ENCODE data around the gene NR3C1.

NR3C1 gene

GRCh38 chr5:143397302-143398052, 6.0 kb downstream of the NR3C1 start:
- DNase-seq: no peak

GRCh38 chr5:143396353-143396940, 7.0 kb downstream of the NR3C1 start:
- DNase-seq: no peak

DNA sequence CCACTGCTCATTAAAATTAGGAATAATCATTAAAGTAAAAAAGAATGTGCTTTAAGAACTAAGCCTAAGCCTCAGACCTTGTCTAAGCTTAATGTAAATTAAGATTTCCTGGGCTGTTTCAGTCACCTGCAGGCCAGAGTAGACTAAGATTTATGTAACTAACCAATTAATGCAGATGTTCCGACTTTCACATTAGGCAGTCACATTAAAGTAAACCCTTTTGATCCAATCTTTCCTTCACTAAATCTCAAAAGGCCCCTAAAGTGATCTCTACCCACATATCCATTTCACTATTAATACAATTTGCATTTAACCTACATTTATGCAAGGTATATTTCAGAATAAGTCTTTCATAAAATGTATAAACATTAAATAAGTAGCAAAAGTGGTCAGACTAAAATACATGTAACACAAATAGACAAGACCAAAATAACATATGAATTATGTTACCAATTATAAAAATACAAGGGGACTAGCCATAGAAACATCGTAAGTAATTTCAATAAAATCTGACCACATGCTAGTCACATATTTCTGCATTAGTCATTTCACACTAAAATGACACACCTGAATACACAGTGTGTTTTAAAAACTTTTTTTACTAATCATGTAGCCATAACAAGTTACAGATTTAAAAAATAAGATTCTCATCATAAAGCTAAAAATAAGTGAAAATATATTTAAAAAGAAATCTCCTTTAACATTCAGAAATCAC, 7.7 kb downstream of the NR3C1 start:
- DNase-seq: no peak

DNA sequence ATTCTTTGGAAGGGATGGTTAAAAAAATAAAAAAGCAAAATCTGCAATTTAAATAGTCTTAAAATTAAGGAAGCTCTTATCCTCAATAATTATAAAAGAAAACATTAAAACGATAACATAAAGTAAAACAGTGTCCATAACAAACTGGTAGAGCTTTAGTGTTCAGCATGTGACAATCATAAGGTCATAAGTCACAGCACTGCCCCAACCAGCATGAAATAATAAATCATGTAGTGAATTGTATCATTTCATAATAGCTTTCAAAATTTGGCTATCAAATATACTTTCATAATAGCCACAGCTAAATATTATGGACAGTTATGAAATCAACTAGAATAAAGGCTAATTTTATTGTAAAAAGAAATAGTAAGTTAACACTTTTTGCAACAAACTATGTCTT, 10.0 kb downstream of the NR3C1 start:
- no peak for DNase-seq

GRCh38 chr5:143390941-143391340, 12.5 kb downstream of the NR3C1 start:
- no peak for DNase-seq

DNA sequence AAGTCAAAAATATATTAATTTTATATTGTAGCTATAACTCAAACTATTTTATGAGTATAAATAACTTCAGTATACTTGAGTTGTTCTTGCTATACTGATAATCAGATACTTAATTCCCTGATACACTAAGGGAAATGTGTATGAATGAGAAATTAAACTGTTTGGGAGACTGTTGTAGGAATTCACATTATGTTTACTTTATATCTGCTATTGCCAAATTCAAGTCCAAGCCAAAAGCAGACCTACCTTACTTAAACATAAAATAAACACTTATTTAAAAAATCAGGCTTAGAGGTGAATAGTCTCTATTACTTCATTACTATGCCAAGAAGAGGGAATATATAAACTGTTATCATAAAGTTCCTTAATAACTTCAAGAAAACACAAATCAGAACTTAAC, 13.2 kb downstream of the NR3C1 start:
- DNase-seq: no peak

- DNase-seq: no peak
These were observed 16.8 kb downstream of the NR3C1 start for GRCh38 chr5:143386725-143387124.

DNA sequence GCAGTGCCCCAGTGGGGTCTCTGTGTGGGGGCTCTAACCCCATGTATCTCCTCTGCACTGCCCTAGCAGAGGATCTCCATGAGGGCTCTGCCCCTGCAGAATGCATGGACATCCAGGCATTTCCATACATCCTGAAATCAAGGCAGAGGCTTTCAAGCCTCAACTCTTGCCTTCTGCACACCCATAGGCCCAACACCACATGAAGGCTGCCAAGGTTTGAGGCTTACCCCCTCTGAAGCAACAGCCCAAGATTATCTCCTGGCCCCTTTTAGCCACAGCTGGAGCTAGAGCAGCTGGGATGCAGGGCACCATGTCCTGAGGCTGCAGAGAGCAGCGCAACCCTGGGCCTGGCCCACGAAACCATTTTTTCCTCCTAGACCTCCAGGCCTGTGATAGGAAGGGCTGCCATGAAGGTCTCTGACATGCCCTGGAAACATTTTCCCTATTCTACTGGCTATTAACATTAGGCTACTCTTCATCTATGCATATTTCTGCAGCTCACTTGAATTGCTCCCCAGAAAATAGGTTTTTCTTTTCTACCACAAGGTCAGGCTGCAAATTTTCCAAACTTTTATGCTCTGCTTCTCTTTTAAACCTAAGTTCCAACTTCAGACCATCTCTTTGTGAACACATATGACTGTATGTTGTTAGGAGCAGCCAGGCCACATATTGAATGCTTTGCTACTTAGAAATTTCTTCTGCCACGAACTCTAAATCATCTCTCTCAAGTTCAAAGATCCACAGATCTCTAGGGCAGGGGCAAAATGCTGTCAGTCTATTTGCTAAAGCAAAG, 18.4 kb downstream of the NR3C1 start:
- no peak for DNase-seq

GRCh38 chr5:143383988-143384387, 19.5 kb downstream of the NR3C1 start:
- no peak for DNase-seq

- DNase-seq: no peak
These were observed 23.9 kb downstream of the NR3C1 start for GRCh38 chr5:143379606-143380005.

DNA sequence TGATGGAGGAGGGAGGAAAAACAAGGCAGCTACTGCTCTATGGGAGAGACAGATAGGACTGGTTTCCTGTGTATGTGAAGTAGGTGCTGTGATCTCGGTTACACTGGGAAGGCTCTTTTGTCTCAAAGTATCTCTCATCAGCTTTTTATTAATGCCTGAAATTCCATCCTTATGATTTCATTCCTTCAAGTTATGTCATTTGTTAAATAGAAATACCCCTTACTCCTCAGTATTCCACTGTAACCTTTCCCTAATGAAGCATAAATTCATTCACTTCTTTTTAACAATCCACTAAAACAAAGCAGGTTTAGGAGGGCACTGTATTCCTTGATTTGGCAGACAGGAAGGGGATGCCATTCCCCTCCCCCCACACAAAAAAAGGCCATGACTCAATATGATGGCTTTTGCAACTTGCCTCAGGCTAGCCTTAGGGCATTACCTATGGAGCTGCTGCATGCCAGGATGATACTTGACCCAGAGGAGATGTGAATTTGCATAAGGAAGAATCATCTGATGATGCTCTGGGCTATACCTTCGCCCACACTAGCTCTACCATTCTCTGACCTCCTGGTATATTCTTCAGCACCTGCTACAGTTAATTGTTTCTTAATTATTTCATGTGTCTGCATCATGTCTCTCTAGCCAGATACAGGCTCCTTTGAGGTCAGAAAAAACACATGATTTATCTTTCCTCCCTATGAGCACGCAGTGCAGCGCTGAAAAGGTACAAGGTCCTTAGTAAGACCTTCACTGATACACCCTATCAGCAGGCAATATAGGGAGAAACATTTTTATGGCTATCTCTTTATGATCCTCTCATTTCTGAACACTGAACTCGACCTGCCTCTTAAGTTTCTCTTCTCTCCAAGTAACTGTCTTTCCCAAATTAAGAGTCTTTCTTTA, 26.3 kb downstream of the NR3C1 start:
- no peak for DNase-seq

- no peak for DNase-seq
These were observed 27.2 kb downstream of the NR3C1 start for GRCh38 chr5:143376195-143376779.

- DNase-seq: no peak
These were observed 28.8 kb downstream of the NR3C1 start for GRCh38 chr5:143374496-143375217.

DNA sequence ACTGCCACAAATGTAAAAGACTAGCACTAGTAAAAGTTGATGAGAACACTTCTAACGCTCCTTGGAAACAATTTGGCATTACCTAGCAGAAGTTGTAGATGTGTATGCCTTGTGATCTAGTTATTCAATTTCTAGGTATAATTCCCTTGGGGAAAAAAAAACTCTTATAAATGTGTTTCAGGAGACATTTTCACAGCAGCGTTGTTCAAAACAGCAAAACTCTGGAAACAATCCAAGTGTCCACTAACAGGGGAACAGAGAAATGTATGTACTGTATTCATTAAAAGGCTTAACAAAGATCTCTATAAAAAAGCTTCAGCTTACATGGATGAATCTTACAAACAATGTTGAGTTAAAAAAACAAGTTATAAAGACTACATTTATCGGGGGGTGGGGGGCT, 30.4 kb downstream of the NR3C1 start:
- no peak for DNase-seq

DNA sequence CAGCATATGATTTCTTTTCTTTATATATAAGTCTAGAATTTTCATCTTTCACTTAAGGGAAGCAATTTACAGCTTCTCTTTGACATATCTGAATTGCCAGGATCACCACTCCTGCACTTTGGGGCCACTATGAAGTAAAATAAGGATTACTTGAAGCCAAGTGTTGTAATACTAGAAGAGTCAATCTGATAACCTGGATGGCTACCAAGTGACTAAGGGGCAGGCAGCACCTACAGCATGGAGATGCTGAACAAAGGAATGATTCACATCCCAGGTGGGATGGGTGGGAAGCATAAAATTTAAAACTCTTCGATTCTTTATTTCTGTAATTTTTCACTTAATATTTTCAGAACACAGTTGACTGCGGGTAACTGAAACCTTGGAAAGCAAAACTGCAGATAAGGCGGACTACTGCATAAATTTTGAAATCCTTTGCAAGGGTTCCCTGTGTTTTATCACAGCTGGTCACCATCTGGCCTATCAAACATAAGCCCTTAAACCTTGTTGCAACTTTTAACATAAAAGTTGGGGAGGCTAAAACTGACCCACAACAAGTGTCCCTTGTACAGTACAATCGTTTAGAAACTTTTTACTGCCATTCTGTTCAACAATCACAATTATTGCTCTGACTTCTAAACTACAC, 31.2 kb downstream of the NR3C1 start:
- DNase-seq: no peak

GRCh38 chr5:143370440-143370839, 33.0 kb downstream of the NR3C1 start:
- no peak for DNase-seq

DNA sequence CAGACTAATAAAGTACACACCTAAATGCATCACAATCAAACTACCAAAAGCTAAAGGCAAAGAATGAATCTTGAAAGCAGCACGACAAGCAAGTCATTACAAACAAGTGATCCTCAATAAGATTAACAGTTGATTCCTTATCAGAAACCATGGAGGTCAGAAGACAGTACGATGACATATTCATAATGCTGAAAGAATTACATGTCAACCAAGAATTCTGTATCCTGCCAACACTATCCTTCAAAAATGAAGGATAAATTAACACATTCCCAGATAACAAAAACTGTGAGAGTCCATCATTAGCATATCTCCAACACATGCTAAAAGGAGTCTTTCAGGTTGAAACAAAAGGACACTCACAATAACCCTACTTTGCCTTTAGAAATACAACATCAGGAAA, 39.4 kb downstream of the NR3C1 start:
- DNase-seq: no peak

DNA sequence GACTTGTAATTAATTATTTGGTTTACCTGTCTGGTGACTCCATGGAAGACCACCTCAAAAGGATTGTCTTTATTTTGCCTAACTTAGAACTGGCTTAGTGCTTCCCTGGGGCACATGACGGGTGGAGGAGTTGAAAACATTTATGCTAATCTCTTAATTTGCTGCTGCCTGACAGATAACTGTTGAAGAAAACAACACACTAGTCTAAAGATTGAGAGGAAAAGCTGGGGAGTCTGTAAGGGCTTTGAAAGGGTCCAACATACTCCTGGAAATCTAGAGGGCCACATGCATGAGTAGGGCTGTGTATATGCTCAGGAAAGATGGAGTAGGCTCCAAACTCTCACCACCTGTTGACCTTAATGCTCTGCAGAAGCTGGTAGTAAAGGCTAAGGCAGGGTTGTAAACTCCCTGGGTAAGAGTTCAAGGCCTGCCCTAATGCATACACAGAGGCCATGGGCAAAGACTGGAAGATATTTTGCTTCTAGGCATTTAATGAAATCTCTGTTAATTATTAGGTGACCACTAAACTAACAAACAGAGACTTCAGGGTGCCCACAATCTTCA, 40.7 kb downstream of the NR3C1 start:
- DNase-seq: no peak

GRCh38 chr5:143361438-143361837, 42.0 kb downstream of the NR3C1 start:
- DNase-seq: no peak

GRCh38 chr5:143360755-143361154, 42.7 kb downstream of the NR3C1 start:
- no peak for DNase-seq
